ENCODE data around the gene SHANK3.
A peak's percentile ranks its signal among the peaks of the same experiment; 100 is the strongest.

SHANK3 gene

DNA sequence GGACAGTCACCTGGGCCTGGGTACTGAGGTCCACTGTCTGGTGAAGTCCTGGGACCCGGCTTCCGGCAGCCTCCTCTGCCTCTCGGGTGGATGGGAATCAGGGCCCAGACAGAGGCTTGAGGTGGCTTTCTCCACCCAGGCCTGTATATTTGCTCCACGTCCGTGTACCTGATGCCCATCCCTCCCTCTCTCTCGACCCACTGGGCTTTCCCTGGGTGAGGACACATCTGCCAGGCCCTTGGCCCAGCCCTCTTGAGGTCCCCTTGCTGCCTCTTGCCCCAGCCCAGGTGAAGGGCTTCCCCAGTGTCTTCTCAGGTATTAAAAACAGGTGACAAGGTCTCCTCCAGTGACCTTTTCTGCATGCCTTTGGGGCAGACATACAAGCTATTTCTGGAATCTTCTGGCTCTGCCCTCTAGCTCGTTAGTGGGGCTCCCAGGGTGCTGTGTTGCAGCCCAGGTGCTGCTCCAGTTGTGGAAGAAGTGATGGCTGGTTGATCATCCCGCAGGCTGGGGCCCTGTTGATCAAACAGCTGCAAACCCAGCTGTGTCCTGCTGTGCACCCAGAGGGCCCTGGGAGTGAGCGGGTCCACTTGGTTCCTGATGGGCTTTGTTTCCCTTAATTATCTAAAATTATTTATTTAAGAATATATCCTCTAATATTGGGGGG is 39.9 kb downstream of the SHANK3 start:
- DNase-seq, result peak in 2 of 56 donors; percentile 25 to 31

DNA sequence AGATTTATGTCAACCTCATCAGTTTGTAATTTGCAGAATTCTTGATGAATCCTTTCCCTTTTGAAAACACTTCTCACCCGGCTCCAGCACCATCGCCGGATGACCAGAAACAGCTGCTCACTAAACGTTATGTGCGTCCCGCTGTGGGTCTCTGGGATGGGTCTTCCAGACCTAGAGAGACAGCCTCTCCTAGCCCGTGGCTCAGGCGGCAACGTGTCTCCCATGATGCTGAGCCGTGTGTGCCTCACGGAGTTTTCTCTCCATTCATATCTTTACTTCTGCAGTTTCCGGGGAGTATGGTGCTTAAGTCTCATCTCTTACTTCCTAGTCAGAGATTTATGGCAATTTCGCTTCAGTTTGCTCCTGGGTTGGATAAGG is 40.4 kb downstream of the SHANK3 start:
- peak in 1 of 56 donors; percentile 15 for DNase-seq

DNA sequence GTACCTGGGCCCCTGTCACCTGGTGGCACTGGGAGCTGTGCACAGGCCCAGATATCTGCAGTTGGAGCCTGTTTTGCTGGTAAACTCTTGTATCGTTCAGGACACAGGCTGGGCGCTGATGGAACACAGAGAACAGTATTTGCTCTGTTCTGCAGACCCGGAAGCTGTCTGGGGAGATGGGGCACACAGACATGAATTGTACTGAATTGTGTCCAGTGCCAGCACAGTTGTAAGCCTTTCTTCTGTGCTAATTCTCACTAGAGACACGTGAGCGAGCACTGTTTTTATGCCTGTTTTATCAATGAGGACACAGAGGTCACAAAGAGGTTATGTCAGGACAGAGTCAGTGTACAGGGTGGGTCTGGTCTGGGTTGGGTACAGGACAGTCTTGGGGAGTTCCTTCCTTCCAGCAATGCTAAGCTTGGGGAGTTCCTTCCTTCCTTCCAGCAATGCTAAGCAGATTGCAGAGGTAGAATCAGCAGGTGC is 41.0 kb downstream of the SHANK3 start:
- DNase-seq, result peak in 51 of 56 donors; percentile 25 to 97 (median 77)

DNA sequence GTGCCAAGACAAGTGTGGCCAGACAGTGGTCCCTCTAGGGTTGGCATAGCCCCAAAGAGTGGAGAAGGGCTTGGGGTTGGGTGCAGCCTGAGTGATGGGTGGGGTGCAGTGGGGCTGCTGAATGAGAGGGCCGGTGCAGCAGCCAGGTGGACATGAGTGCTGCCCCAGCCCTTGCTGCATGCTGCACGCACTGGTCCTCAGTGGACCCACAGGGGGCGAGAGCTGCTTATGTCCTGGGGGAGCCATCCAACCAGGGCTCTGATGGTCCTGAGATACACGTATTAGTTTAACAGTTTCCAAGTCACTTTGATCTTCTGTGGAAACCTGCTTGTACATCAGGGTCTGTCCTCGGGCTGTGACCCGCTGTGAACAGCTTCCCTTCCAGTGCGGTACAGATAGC is 41.5 kb downstream of the SHANK3 start:
- DNase-seq, result no peak

DNA sequence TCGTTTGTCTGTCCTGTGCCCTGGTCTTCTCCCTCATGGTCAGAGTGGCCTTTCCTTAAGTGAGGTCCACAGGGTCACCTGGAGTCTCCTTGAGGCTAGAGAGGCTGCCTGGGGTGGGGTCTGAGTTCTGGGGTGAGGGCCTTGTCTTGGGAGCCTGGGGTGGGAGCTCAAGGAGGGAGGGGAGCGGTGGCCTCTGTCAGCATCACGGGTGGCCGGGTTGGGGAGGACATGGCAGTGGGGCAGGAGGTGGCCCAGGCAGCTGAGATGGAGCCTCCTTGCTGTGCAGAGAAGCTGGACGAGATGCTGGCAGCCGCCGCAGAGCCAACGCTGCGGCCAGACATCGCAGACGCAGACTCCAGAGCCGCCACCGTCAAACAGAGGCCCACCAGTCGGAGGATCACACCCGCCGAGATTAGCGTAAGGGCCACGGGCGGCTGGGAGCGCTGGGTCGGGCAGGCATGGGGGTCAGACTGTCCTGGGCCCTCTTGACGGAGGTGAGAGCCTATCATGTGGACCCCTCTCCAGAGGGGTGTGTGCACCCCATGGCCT is 42.1 kb downstream of the SHANK3 start:
- no peak for DNase-seq

DNA sequence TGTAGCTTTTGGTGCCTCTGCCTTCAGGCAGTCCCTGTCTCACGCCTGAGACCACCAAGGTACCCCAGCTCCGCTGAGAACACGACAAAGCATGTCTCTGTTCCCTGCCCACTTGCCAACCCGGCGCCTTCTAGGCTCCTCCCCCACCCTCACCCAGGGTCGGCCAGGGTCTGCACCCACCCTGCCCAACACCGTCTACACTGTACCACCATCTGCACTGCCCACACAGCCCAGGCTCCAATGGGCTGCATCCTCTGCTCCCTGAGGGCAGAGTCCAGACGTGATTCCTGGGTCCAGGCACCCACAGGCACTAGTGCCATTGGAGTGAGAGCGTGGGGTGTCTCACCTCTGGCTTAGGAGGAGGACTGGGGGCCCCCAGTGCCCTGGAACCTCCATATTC is 42.6 kb downstream of the SHANK3 start:
- DNase-seq, result no peak

DNA sequence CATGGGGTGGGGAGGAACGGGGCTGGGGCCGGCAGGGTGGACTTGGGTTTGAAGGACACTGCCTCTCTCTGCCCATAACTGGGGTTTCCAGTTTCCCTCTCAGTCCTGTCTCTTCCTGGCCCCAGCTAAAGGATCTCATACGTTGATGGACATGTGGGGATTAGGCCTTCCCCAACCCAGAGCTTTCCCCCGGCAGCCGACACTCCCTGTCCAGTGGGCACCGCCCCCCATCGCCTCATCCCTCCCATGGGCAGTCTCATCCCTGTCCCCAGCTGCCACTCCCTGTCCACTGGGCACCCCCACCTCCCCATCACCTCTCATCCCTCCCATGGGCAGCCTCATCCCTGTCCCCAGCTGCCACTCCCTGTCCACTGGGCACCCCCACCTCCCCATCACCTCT is 43.2 kb downstream of the SHANK3 start:
- no peak for DNase-seq

DNA sequence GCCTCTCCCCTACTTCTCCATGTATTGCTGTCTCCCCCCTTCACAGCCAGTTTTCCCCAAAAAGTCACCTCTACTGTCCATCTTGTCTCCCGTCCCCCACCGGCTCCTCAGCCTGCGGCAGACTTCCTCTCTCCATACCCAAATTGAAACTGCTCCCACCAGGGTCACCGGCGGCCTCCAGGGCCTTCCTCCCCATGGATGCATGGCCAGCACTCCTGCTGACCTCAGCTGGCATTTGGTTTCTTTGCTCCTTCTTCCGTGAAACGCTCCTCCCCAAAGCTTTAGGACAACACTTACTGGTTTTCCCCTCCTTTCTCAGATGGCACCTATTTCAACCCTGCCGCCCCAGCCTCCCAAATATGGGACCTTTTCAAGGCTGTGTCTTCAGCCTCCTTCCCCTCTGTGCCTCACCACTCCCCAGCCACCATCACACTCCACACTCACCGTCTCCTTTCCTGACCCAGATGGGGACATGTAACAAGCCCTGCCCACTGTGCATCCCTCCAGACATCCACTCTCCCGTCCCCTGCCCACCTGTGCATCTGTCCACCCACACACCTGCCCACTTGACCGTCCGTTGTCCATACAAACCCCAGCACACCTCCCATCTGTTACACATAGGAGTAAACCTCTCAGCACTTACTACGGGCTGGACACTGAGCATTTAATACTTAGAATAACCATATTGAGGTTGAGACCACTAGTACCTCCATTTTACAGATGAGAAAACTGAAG is 43.8 kb downstream of the SHANK3 start:
- no peak for DNase-seq

DNA sequence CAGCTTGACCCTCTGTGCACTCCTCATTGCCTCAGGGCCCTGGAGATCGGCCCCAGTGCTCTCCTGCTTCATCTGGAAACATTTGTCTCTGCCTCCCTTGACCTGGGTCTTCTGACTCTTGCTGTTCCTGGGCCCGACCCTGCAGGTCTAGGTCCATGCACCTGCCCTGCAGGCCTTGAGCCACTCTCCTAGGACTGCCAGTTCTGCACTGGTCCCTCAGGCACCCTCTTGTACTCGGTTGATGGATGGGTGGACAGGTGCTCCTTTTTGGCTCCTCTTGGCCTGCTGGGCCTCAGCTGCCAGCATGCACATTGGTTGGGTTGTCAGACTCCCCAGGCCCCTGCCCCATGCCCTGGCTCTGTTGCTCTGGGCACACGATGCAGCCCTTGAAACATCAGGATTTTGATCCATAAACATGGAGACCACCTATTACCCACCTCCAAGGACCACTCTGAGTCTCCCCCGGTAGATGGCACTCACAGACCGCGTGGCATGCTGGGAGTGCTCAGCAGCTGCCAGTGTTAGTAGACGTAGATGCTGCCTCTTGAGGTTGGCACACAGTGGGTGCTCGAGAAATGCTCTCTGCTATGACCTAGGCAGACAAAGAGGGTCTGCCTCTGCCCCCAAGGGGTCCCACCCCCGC is 45.2 kb downstream of the SHANK3 start:
- DNase-seq, result peak in 6 of 56 donors; percentile 24 to 42 (median 32)

DNA sequence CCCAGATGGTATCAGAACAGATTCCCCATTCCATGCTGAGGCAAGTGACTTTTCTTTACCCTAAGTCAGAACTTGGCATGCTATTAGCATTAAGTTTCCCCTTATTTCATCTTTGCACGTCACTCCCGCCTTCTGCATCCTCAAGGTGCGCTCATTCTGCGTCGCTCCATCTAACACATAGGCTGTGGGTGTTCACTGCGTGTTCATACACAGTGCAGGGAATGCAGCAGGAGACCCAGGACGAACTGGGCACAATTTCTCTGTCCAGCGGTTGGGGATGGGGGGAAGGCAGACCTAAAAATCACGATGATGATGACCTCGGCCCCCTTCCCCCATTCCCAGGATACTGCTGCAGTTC is 45.7 kb downstream of the SHANK3 start:
- DNase-seq, result no peak

DNA sequence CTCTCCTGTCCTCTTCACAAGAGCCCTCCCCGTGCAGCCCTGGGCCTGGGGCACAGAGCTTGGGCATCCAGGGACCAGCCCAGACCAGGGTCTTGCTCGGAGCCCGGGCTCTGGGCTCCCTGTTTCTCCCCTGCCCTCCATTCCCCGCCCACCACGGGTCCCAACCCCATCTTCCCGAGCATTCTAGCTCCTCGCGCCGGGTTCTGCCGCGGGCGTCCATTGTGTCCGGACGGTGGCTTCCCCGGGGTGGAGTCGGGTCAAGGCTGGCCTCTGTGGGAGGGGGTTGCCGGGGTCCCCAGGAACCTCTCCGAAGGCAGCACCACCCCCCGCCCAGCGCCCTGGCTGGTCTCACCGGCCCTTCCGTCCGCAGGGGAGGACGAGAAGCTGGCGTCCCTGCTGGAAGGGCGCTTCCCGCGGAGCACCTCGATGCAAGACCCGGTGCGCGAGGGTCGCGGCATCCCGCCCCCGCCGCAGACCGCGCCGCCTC is 47.2 kb downstream of the SHANK3 start:
- DNase-seq, result no peak

DNA sequence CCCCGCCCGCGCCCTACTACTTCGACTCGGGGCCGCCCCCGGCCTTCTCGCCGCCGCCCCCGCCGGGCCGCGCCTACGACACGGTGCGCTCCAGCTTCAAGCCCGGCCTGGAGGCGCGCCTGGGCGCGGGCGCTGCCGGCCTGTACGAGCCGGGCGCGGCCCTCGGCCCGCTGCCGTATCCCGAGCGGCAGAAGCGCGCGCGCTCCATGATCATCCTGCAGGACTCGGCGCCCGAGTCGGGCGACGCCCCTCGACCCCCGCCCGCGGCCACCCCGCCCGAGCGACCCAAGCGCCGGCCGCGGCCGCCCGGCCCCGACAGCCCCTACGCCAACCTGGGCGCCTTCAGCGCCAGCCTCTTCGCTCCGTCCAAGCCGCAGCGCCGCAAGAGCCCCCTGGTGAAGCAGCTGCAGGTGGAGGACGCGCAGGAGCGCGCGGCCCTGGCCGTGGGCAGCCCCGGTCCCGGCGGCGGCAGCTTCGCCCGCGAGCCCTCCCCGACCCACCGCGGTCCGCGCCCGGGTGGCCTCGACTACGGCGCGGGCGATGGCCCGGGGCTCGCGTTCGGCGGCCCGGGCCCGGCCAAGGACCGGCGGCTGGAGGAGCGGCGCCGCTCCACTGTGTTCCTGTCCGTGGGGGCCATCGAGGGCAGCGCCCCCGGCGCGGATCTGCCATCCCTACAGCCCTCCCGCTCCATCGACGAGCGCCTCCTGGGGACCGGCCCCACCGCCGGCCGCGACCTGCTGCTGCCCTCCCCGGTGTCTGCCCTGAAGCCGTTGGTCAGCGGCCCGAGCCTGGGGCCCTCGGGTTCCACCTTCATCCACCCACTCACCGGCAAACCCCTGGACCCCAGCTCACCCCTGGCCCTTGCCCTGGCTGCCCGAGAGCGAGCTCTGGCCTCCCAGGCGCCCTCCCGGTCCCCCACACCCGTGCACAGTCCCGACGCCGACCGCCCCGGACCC is 48.0 kb downstream of the SHANK3 start:
- no peak for DNase-seq

DNA sequence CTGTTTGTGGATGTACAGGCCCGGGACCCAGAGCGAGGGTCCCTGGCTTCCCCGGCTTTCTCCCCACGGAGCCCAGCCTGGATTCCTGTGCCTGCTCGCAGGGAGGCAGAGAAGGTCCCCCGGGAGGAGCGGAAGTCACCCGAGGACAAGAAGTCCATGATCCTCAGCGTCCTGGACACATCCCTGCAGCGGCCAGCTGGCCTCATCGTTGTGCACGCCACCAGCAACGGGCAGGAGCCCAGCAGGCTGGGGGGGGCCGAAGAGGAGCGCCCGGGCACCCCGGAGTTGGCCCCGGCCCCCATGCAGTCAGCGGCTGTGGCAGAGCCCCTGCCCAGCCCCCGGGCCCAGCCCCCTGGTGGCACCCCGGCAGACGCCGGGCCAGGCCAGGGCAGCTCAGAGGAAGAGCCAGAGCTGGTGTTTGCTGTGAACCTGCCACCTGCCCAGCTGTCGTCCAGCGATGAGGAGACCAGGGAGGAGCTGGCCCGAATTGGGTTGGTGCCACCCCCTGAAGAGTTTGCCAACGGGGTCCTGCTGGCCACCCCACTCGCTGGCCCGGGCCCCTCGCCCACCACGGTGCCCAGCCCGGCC is 48.7 kb downstream of the SHANK3 start:
- DNase-seq, result no peak

DNA sequence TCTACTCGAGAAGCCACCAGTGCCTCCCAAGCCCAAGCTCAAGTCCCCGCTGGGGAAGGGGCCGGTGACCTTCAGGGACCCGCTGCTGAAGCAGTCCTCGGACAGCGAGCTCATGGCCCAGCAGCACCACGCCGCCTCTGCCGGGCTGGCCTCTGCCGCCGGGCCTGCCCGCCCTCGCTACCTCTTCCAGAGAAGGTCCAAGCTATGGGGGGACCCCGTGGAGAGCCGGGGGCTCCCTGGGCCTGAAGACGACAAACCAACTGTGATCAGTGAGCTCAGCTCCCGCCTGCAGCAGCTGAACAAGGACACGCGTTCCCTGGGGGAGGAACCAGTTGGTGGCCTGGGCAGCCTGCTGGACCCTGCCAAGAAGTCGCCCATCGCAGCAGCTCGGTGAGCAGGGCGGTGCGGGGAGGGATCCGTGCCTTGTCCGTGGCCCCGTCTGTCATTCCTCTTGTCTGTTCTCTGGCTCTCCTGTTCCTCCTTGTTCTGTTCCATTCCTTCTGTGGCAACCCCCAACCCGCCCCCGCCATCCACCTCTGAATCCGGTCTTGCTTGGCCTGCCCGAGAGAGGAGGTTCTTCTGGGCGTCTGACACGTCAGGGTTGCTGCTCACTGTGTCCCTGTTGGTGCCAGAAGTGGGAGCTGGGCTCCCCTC is 49.6 kb downstream of the SHANK3 start:
- no peak for DNase-seq

Data from amygdala (tissue), 56 donors.